ENCODE data around the gene DMBX1.
A peak's percentile ranks its signal among the peaks of the same experiment; 100 is the strongest.

DMBX1 gene

GRCh38 chr1:46483589-46483988 is 6.0 kb upstream of the DMBX1 start:
- no peak for DNase-seq (ENCODE audit: low spot score)

GRCh38 chr1:46484783-46485490 is 4.7 kb upstream of the DMBX1 start:
- DNase-seq (ENCODE audit: low spot score): no peak

- no peak for DNase-seq (ENCODE audit: low spot score)
These were observed 3.8 kb upstream of the DMBX1 start for GRCh38 chr1:46485564-46486431.

- no peak for DNase-seq (ENCODE audit: low spot score)
These were observed 3.1 kb upstream of the DMBX1 start for GRCh38 chr1:46486432-46487015.

GRCh38 chr1:46487818-46488218 is 1.8 kb upstream of the DMBX1 start:
- no peak for DNase-seq (ENCODE audit: low spot score)

GRCh38 chr1:46488343-46489168 is 1.1 kb upstream of the DMBX1 start:
- DNase-seq (ENCODE audit: low spot score): peak; percentile 38

- no peak for DNase-seq (ENCODE audit: low spot score)
These were observed 433 bp upstream of the DMBX1 start for GRCh38 chr1:46489169-46489637.

GRCh38 chr1:46490406-46490655 is 695 bp downstream of the DMBX1 start:
- no peak for DNase-seq (ENCODE audit: low spot score)

GRCh38 chr1:46490656-46491442 is 1.2 kb downstream of the DMBX1 start:
- no peak for DNase-seq (ENCODE audit: low spot score)

- no peak for DNase-seq (ENCODE audit: low spot score)
These were observed 2.0 kb downstream of the DMBX1 start for GRCh38 chr1:46491443-46492268.

GRCh38 chr1:46492269-46492853 is 2.7 kb downstream of the DMBX1 start:
- no peak for DNase-seq (ENCODE audit: low spot score)

- DNase-seq (ENCODE audit: low spot score): no peak
These were observed 3.2 kb downstream of the DMBX1 start for GRCh38 chr1:46492871-46493270.

- DNase-seq (ENCODE audit: low spot score): no peak
These were observed 3.8 kb downstream of the DMBX1 start for GRCh38 chr1:46493316-46494032.

GRCh38 chr1:46494910-46495309 is 5.3 kb downstream of the DMBX1 start:
- no peak for DNase-seq (ENCODE audit: low spot score)

GRCh38 chr1:46495778-46496177 is 6.1 kb downstream of the DMBX1 start:
- DNase-seq (ENCODE audit: low spot score): no peak

GRCh38 chr1:46496505-46496904 is 6.9 kb downstream of the DMBX1 start:
- DNase-seq (ENCODE audit: low spot score): no peak

GRCh38 chr1:46497020-46497419 is 7.4 kb downstream of the DMBX1 start:
- DNase-seq (ENCODE audit: low spot score): no peak

GRCh38 chr1:46497665-46498064 is 8.0 kb downstream of the DMBX1 start:
- DNase-seq (ENCODE audit: low spot score): no peak

GRCh38 chr1:46501528-46501927 is 11.9 kb downstream of the DMBX1 start:
- DNase-seq (ENCODE audit: low spot score): no peak

GRCh38 chr1:46503421-46503820 is 13.8 kb downstream of the DMBX1 start:
- no peak for DNase-seq (ENCODE audit: low spot score)

All from AG08395 (cell line).